HEK293 (cell line): ENCODE data around the gene PPOX.

Experiments
- CTCF ChIA-PET: fragments of 350-600 bp; formaldehyde crosslinking; extraction: SDS; loops from one replicate; lab custom pipeline; 2021; ENCODE audit warnings: antibody characterized with exemption; lab: Yijun Ruan, JAX
- POLR2A ChIA-PET: fragments of 300-600 bp; formaldehyde crosslinking; extraction: SDS; loops from one replicate; lab custom pipeline; 2020; ENCODE audit warnings: antibody characterized with exemption, inconsistent platforms; lab: Yijun Ruan, JAX
- H3K27ac ChIP-seq: fragments of 200-500 bp; sonication (Bioruptor generic); 2 replicates; pipeline ENCODE4 v1.5.1; 2014; ENCODE audit warnings: low read depth, low read length, control low read depth, inconsistent platforms; ENCODE audit errors: extremely low read depth
- H3K36me3 ChIP-seq, 2 experiments: fragments of 200-500 bp in 1 of 2; sonication (Bioruptor generic) in 1 of 2; 1 replicate in 1 of 2; 2 replicates in 1 of 2; pipeline ENCODE4 v1.5.1; 2014 to 2017; ENCODE audit warnings: inconsistent platforms in 2 of 2, low read length in 2 of 2; ENCODE audit not compliant: control insufficient read depth in 2 of 2, insufficient read depth in 1 of 2
- H3K4me1 ChIP-seq: fragments of 200-500 bp; sonication (Bioruptor generic); 2 replicates; pipeline ENCODE4 v1.5.1; 2014; ENCODE audit warnings: mild to moderate bottlenecking, low read length, inconsistent platforms; ENCODE audit not compliant: control insufficient read depth, insufficient read depth
- H3K4me3 ChIP-seq: 2 replicates; pipeline ENCODE4 v1.5.1; 2011; ENCODE audit warnings: low read depth, mild to moderate bottlenecking, control low read depth, low read length, moderate library complexity
- H3K9me3 ChIP-seq: fragments of 200-500 bp; sonication (Bioruptor generic); 2 replicates; pipeline ENCODE4 v1.5.1; 2014; ENCODE audit warnings: low read depth, low read length, inconsistent platforms; ENCODE audit not compliant: control insufficient read depth, insufficient read depth
- KLF7 ChIP-seq: fragments of 450-650 bp; formaldehyde crosslinking; IDR thresholded peaks from 2 replicates; pipeline ENCODE4 v1.5.1; 2016; ENCODE audit warnings: missing biosample characterization, missing genetic modification characterization, borderline replicate concordance
- RBAK ChIP-seq: fragments of 450-650 bp; formaldehyde crosslinking; IDR thresholded peaks from 2 replicates; pipeline ENCODE4 v1.5.1; 2016; ENCODE audit warnings: missing biosample characterization, missing genetic modification characterization
- TCF7L2 ChIP-seq: IDR thresholded peaks from 2 replicates; pipeline ENCODE4 v1.6.1; 2011; ENCODE audit warnings: low read depth, mild to moderate bottlenecking, inconsistent platforms, low read length, moderate library complexity, borderline replicate concordance
- ZBTB48 ChIP-seq: fragments of 450-650 bp; formaldehyde crosslinking; IDR thresholded peaks from 2 replicates; pipeline ENCODE4 v1.5.1; 2016; ENCODE audit warnings: missing biosample characterization, missing genetic modification characterization
- ZNF175 ChIP-seq: fragments of 450-650 bp; formaldehyde crosslinking; IDR thresholded peaks from 2 replicates; pipeline ENCODE4 v1.5.1; 2016; ENCODE audit warnings: missing biosample characterization, missing genetic modification characterization
- ZNF184 ChIP-seq: fragments of 450-650 bp; IDR thresholded peaks from 2 replicates; pipeline ENCODE4 v1.5.1; 2018; ENCODE audit warnings: missing biosample characterization, mild to moderate bottlenecking, missing genetic modification characterization
- ZNF223 ChIP-seq: fragments of 450-650 bp; formaldehyde crosslinking; IDR thresholded peaks from 2 replicates; pipeline ENCODE4 v1.5.1; 2016; ENCODE audit warnings: missing biosample characterization, missing genetic modification characterization
- ZNF394 ChIP-seq: fragments of 450-650 bp; formaldehyde crosslinking; IDR thresholded peaks from 2 replicates; pipeline ENCODE4 v1.5.1; 2016; ENCODE audit warnings: missing biosample characterization, missing genetic modification characterization, mild to moderate bottlenecking, moderate library complexity, borderline replicate concordance
- ZNF610 ChIP-seq: fragments of 450-650 bp; formaldehyde crosslinking; IDR thresholded peaks from 2 replicates; pipeline ENCODE4 v1.5.1; 2016; ENCODE audit warnings: missing biosample characterization, missing genetic modification characterization, borderline replicate concordance
- ZNF629 ChIP-seq: fragments of 450-650 bp; formaldehyde crosslinking; IDR thresholded peaks from 2 replicates; pipeline ENCODE4 v1.5.1; 2017; ENCODE audit warnings: missing biosample characterization, missing genetic modification characterization
- ZNF701 ChIP-seq: fragments of 450-650 bp; formaldehyde crosslinking; IDR thresholded peaks from 2 replicates; pipeline ENCODE4 v1.5.1; 2016; ENCODE audit warnings: missing biosample characterization, missing genetic modification characterization
- TF ChIP-seq, protein P1 (sequence below): fragments of 450-650 bp; formaldehyde crosslinking; IDR thresholded peaks from 2 replicates; pipeline ENCODE4 v1.5.1; 2016; ENCODE audit warnings: missing biosample characterization, missing genetic modification characterization
- TF ChIP-seq, protein P2 (sequence below): sonication (generic); formaldehyde crosslinking; IDR thresholded peaks from 2 replicates; pipeline ENCODE4 v1.8.1; 2022; ENCODE audit warnings: mild to moderate bottlenecking, moderate library complexity, missing genetic modification reagents
- TF ChIP-seq, protein P3 (sequence below): fragments of 450-650 bp; formaldehyde crosslinking; IDR thresholded peaks from 2 replicates; pipeline ENCODE4; 2016; ENCODE audit warnings: missing biosample characterization, missing genetic modification characterization
- TF ChIP-seq, protein P4 (sequence below): fragments of 450-650 bp; formaldehyde crosslinking; IDR thresholded peaks from 2 replicates; pipeline ENCODE4 v1.5.1; 2016; ENCODE audit warnings: missing biosample characterization, missing genetic modification characterization
- TF ChIP-seq, protein P5 (sequence below): fragments of 450-650 bp; formaldehyde crosslinking; IDR thresholded peaks from 2 replicates; pipeline ENCODE4 v1.5.1; 2016; ENCODE audit warnings: missing biosample characterization, missing genetic modification characterization
- TF ChIP-seq, protein P6 (sequence below): fragments of 450-650 bp; formaldehyde crosslinking; IDR thresholded peaks from 2 replicates; pipeline ENCODE4 v1.5.0; 2017; ENCODE audit warnings: missing biosample characterization, missing genetic modification characterization, borderline replicate concordance

The PPOX gene

DNA sequence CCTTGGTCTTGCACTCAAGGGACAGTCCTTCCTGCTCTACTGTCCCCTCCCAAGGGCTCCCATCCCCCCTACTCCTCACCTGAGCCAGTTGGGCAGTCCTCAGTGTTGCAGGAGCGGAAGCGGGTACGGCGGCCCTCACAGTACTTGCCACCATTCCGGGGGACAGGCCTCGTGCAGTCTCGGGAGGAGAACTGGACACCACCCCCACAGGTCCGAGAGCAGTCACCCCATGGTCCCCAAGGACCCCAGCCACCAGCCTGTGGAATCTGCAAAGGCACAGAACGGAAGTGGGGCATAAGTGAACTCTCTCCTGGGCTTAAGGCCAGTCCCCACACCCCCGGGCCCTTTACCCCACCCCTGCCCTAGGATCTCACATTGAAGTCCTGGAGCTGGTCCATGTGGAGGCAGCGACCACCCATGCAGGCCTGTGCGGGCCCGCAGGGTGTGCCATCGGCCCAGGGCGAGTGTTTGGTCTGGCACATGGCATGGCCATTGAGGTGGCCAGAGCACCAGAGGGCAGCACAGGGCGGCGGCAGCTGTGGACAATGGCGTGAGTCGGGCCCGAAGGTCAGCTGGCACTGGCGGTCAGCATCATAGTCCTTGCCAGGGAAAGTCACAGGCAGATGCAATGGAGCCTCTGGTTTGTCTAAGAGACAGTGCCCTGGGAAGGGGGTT lies 27.5 kb downstream of the PPOX start:
- no peak overlapping the region for H3K27ac ChIP-seq
- H3K4me1 ChIP-seq = 0 out of 2 replicates have a peak, but pooled peaks cover 6% of the 10 kb centered on the region
- POLR2A ChIA-PET = no interaction called here
- TF ChIP-seq TCF7L2 = no peak
- no peak for TF ChIP-seq ZNF175 (tag by site-specific recombination)
- TF ChIP-seq, protein P1, sequence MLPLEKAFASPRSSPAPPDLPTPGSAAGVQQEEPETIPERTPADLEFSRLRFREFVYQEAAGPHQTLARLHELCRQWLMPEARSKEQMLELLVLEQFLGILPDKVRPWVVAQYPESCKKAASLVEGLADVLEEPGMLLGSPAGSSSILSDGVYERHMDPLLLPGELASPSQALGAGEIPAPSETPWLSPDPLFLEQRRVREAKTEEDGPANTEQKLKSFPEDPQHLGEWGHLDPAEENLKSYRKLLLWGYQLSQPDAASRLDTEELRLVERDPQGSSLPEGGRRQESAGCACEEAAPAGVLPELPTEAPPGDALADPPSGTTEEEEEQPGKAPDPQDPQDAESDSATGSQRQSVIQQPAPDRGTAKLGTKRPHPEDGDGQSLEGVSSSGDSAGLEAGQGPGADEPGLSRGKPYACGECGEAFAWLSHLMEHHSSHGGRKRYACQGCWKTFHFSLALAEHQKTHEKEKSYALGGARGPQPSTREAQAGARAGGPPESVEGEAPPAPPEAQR = no peak
- TF ChIP-seq ZNF701 (tag by site-specific recombination) = no peak
- no peak for TF ChIP-seq RBAK (tag by site-specific recombination)
- no peak for TF ChIP-seq KLF7 (tag by site-specific recombination)
- TF ChIP-seq, protein P2, sequence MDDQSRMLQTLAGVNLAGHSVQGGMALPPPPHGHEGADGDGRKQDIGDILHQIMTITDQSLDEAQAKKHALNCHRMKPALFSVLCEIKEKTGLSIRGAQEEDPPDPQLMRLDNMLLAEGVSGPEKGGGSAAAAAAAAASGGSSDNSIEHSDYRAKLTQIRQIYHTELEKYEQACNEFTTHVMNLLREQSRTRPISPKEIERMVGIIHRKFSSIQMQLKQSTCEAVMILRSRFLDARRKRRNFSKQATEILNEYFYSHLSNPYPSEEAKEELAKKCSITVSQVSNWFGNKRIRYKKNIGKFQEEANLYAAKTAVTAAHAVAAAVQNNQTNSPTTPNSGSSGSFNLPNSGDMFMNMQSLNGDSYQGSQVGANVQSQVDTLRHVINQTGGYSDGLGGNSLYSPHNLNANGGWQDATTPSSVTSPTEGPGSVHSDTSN (CRISPR knock-in tag) = no peak
- TF ChIP-seq, protein P3, sequence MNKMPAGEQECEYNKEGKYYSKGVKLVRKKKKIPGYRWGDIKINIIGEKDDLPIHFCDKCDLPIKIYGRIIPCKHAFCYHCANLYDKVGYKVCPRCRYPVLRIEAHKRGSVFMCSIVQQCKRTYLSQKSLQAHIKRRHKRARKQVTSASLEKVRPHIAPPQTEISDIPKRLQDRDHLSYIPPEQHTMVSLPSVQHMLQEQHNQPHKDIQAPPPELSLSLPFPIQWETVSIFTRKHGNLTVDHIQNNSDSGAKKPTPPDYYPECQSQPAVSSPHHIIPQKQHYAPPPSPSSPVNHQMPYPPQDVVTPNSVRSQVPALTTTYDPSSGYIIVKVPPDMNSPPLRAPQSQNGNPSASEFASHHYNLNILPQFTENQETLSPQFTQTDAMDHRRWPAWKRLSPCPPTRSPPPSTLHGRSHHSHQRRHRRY (tag by site-specific recombination) = no peak
- TF ChIP-seq ZNF629 (tag by site-specific recombination) = no peak
- no peak for TF ChIP-seq ZNF610 (tag by site-specific recombination)
- TF ChIP-seq ZNF394 (tag by site-specific recombination) = no peak
- TF ChIP-seq ZBTB48 (tag by site-specific recombination) = no peak
- TF ChIP-seq, protein P4, sequence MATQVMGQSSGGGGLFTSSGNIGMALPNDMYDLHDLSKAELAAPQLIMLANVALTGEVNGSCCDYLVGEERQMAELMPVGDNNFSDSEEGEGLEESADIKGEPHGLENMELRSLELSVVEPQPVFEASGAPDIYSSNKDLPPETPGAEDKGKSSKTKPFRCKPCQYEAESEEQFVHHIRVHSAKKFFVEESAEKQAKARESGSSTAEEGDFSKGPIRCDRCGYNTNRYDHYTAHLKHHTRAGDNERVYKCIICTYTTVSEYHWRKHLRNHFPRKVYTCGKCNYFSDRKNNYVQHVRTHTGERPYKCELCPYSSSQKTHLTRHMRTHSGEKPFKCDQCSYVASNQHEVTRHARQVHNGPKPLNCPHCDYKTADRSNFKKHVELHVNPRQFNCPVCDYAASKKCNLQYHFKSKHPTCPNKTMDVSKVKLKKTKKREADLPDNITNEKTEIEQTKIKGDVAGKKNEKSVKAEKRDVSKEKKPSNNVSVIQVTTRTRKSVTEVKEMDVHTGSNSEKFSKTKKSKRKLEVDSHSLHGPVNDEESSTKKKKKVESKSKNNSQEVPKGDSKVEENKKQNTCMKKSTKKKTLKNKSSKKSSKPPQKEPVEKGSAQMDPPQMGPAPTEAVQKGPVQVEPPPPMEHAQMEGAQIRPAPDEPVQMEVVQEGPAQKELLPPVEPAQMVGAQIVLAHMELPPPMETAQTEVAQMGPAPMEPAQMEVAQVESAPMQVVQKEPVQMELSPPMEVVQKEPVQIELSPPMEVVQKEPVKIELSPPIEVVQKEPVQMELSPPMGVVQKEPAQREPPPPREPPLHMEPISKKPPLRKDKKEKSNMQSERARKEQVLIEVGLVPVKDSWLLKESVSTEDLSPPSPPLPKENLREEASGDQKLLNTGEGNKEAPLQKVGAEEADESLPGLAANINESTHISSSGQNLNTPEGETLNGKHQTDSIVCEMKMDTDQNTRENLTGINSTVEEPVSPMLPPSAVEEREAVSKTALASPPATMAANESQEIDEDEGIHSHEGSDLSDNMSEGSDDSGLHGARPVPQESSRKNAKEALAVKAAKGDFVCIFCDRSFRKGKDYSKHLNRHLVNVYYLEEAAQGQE (tag by site-specific recombination) = no peak
- TF ChIP-seq, protein P5, sequence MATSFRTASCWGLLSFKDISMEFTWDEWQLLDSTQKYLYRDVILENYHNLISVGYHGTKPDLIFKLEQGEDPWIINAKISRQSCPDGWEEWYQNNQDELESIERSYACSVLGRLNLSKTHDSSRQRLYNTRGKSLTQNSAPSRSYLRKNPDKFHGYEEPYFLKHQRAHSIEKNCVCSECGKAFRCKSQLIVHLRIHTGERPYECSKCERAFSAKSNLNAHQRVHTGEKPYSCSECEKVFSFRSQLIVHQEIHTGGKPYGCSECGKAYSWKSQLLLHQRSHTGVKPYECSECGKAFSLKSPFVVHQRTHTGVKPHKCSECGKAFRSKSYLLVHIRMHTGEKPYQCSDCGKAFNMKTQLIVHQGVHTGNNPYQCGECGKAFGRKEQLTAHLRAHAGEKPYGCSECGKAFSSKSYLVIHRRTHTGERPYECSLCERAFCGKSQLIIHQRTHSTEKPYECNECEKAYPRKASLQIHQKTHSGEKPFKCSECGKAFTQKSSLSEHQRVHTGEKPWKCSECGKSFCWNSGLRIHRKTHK (tag by site-specific recombination) = no peak
- no peak for TF ChIP-seq ZNF223
- TF ChIP-seq, protein P6, sequence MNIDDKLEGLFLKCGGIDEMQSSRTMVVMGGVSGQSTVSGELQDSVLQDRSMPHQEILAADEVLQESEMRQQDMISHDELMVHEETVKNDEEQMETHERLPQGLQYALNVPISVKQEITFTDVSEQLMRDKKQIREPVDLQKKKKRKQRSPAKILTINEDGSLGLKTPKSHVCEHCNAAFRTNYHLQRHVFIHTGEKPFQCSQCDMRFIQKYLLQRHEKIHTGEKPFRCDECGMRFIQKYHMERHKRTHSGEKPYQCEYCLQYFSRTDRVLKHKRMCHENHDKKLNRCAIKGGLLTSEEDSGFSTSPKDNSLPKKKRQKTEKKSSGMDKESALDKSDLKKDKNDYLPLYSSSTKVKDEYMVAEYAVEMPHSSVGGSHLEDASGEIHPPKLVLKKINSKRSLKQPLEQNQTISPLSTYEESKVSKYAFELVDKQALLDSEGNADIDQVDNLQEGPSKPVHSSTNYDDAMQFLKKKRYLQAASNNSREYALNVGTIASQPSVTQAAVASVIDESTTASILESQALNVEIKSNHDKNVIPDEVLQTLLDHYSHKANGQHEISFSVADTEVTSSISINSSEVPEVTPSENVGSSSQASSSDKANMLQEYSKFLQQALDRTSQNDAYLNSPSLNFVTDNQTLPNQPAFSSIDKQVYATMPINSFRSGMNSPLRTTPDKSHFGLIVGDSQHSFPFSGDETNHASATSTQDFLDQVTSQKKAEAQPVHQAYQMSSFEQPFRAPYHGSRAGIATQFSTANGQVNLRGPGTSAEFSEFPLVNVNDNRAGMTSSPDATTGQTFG (tag by site-specific recombination) = no peak
- TF ChIP-seq ZNF184 (tag by site-specific recombination) = no peak
- TF ChIP-seq, all 188 proteins: peak for 0
- no peaks in the 10 kb centered on the region for H3K36me3 ChIP-seq
- no peak overlapping the region for H3K4me3 ChIP-seq
- CTCF ChIA-PET = interaction anchor here (0.6 to 4.5 kb wide), 16 partner anchors 9 to 668 kb away, joined by 3 to 45 read pairs (median 6); partner anchors contain the start of genes APOA2, NDUFS2 and TOMM40L
- no peaks in the 10 kb centered on the region for H3K9me3 ChIP-seq
